GM23248 (cell line): Measurements from ENCODE around the gene EBF3. TPM values are rescaled to one million over a fixed set of nuclear protein-coding genes. Genes with fewer than 3 reads are reported as not detected.

Experiments used
- DNase-seq: peaks from one replicate; pipeline ENCODE4 v3.0.0-alpha.2; 2015
- H2AFZ ChIP-seq: fragments of 200-600 bp; sonication (generic); 2 replicates; pipeline ENCODE4 v1.6.1; 2016; ENCODE audit warnings: antibody characterized with exemption
- H3F3A ChIP-seq: fragments of 200-600 bp; sonication (generic); 2 replicates; pipeline ENCODE4 v1.6.1; 2016; ENCODE audit warnings: mild to moderate bottlenecking, antibody characterized with exemption, mixed run types; ENCODE audit not compliant: insufficient read depth
- H3K27ac ChIP-seq: fragments of 200-600 bp; sonication (generic); 2 replicates; pipeline ENCODE4 v1.5.1; 2016; ENCODE audit warnings: mild to moderate bottlenecking
- H3K27me3 ChIP-seq: fragments of 200-600 bp; sonication (generic); replicated peaks from 2 replicates; pipeline ENCODE4 v1.6.1; 2016; ENCODE audit warnings: mild to moderate bottlenecking; ENCODE audit not compliant: insufficient read depth
- H3K36me3 ChIP-seq: fragments of 200-600 bp; sonication (generic); 2 replicates; pipeline ENCODE4 v1.6.1; 2016; ENCODE audit warnings: low read depth, mild to moderate bottlenecking
- H3K4me1 ChIP-seq: fragments of 200-600 bp; sonication (generic); 2 replicates; pipeline ENCODE4 v1.6.1; 2016; ENCODE audit warnings: mild to moderate bottlenecking; ENCODE audit not compliant: insufficient read depth
- H3K4me2 ChIP-seq: fragments of 200-600 bp; sonication (generic); one replicate; pipeline ENCODE4 v1.6.1; 2016; ENCODE audit warnings: mild to moderate bottlenecking; ENCODE audit not compliant: unreplicated experiment
- H3K4me3 ChIP-seq: fragments of 200-600 bp; sonication (generic); 2 replicates; pipeline ENCODE4 v1.5.1; 2016; ENCODE audit warnings: mild to moderate bottlenecking
- H3K79me2 ChIP-seq: fragments of 200-600 bp; sonication (generic); 2 replicates; pipeline ENCODE4 v1.6.1; 2016; ENCODE audit warnings: mild to moderate bottlenecking; ENCODE audit not compliant: insufficient read depth
- H3K9ac ChIP-seq: fragments of 200-600 bp; sonication (generic); 2 replicates; pipeline ENCODE4 v1.6.1; 2016; ENCODE audit warnings: mild to moderate bottlenecking
- H3K9me2 ChIP-seq: fragments of 200-600 bp; sonication (generic); 2 replicates; pipeline ENCODE4 v1.6.1; 2016; ENCODE audit warnings: mixed run types, mild to moderate bottlenecking, moderate library complexity; ENCODE audit not compliant: insufficient read depth
- H3K9me3 ChIP-seq: fragments of 200-600 bp; sonication (generic); one replicate; pipeline ENCODE4 v1.6.1; 2017; ENCODE audit warnings: low read depth
- H4K20me1 ChIP-seq: fragments of 200-600 bp; sonication (generic); 2 replicates; pipeline ENCODE4 v1.6.0; 2016; ENCODE audit not compliant: insufficient read depth
- EZH2 ChIP-seq: fragments of 200-600 bp; sonication (generic); IDR thresholded peaks from 2 replicates; pipeline ENCODE4 v1.6.1; 2018; ENCODE audit warnings: antibody characterized with exemption, mild to moderate bottlenecking; ENCODE audit not compliant: insufficient read depth, poor library complexity, severe bottlenecking
- EZH2phosphoT487 ChIP-seq: fragments of 200-600 bp; sonication (generic); IDR thresholded peaks from 2 replicates; pipeline ENCODE4 v1.6.1; 2018; ENCODE audit warnings: antibody characterized with exemption, moderate library complexity, mild to moderate bottlenecking, low read depth; ENCODE audit not compliant: insufficient read depth
- WGBS, 2 experiments: methylation state at CpG; one replicate each; pipeline ENCODE4 v1.1.6; 2015 to 2017; ENCODE audit warnings: low lambda C conversion rate in 2 of 2, low coverage in 1 of 2; ENCODE audit errors: missing lambda C conversion rate in 2 of 2; 5-methylcytosine and 5-hydroxymethylcytosine counted together
- in situ Hi-C: fragments of 300-500 bp; cut with MboI; formaldehyde crosslinking; loops from 2 replicates; pipeline ENCODE4 v1.15.0; 2020
- polyA plus RNA-seq: library from polyadenylated mRNA; unstranded; fragments of >200 nt; fragmentation: Nextera tagmentation; extraction: Ambion mirVana; gene quantifications from 2 replicates; pipeline ENCODE4 v1.2.1, GENCODE V29; 2016
- total RNA-seq: library from RNA; depleted of rRNA; stranded (reverse); fragments of >200 nt; shearing (Covaris generic); gene quantifications from 2 replicates; pipeline ENCODE4 v1.2.3, GENCODE V29; 2014

EBF3 gene
- total and polyA plus RNA-seq, 2 experiments from 2014 or later = 0.15 to 0.43 TPM

DNA sequence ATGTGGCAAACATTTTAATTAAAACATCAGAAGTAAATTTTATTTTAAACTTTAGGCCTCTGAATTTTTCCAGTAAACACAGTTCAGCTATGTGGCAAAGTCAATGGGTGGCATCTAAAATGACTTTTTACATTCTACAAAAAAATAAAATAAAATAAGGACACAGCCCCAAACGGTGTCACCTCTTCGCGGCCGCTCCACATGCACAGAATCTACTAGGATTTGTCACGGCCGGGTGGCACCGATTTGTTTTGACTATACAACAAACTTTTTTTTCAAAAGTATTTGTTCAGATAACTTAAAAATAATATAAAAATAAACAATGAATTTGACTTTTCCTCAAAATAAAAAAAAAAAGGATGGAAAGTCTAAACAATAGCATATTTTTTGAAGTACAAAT, 127.8 kb downstream of the EBF3 start:
- Histone ChIP-seq H3K36me3 (no peaks in the 10 kb centered on the region), H4K20me1 (no peaks in the 10 kb centered on the region), H3K9me3 (no peaks in the 10 kb centered on the region), H3K4me1 (no peaks in the 10 kb centered on the region), H3K27me3 (no peaks in the 10 kb centered on the region), H3K4me3 (no peak overlapping the region), H3K79me2 (no peaks in the 10 kb centered on the region), H3K27ac (no peak overlapping the region), H3K9ac (no peak overlapping the region), H3K4me2 (no peak overlapping the region), H3K9me2 (no peaks in the 10 kb centered on the region), H2AFZ (no peak overlapping the region), H3F3A (no peaks in the 10 kb centered on the region)
- in situ Hi-C loops = no loop called here
- WGBS, 2 experiments = 70 to 76% methylated on average over 7 of the region's 7 CpGs
- no peak for TF ChIP-seq EZH2
- no peak for TF ChIP-seq EZH2phosphoT487
- no peak for DNase-seq

DNA sequence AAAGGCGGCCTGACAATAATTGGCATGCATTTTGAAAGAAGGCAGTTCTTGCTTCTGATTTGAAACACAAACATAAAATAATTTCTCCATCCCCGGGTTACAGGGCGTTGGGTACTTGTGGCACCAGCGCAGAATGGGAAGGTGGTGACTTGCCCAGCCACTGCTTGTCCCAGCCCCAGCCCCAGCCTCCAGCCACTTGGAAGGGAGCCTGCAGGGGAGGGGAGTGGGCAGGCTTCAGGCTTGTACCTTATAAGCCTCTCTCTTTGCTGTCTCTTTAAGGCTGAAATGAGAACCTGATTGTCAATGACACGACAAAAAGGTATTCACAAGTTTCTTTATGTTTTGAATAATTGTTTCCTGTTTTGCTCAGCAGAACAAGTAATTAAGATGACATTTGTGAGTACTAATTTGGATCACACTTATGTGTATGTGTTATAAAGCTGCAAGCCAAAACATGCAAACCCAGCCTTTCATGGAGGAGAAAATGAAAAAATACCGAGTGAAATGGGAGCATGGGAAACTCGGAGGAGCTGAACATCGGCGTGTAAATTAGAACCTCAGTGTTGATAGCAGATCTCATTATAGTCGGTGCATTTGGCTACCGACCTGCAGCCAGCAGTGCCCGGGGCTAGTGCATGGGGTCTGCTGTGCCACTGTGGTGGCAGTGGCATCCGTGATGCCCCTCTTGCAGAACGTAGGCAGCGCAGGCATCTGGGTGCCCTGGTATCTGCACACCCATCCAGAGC, 129.9 kb downstream of the EBF3 start:
- Histone ChIP-seq H3K9me2 (no peaks in the 10 kb centered on the region), H3K27me3 (no peaks in the 10 kb centered on the region), H3K27ac (no peak overlapping the region), H3K79me2 (no peaks in the 10 kb centered on the region), H3K9me3 (no peaks in the 10 kb centered on the region), H3K4me3 (no peak overlapping the region), H3K4me2 (no peak overlapping the region), H3F3A (no peaks in the 10 kb centered on the region), H2AFZ (no peak overlapping the region), H3K4me1 (no peaks in the 10 kb centered on the region), H3K36me3 (no peaks in the 10 kb centered on the region), H3K9ac (no peak overlapping the region), H4K20me1 (no peaks in the 10 kb centered on the region)
- 15 to 20% methylated on average over 15 of the region's 15 CpGs for WGBS, 2 experiments
- no peak for DNase-seq
- in situ Hi-C loops = no loop called here
- TF ChIP-seq EZH2phosphoT487 = no peak
- no peak for TF ChIP-seq EZH2

DNA sequence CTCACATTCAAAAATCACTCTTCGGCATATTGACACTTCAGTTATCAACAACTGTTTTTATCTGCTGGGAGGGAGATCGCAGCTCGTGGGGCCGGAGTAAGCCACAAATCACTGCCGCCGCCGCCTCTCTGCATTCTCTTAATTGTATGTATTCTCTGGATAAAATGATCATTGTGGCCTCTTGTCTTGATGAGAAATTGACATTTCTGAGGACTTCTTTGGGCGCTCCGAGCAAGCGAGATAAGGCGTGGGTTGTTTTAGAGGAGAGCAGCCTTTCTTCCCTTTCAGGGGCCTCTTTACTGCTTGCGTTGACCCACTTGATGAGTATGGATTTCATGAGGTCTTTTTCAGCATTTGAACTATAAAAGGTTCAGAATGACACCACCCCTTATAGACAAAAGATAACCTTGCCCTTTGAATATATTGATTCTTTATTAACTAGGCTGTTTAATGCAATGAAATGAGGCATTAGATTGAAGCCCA, 130.6 kb downstream of the EBF3 start:
- Histone ChIP-seq H3K9me2 (no peaks in the 10 kb centered on the region), H3K4me2 (no peak overlapping the region), H3K27ac (no peak overlapping the region), H3K9me3 (no peaks in the 10 kb centered on the region), H3K4me3 (no peak overlapping the region), H3K4me1 (no peaks in the 10 kb centered on the region), H3K36me3 (no peaks in the 10 kb centered on the region), H3F3A (no peaks in the 10 kb centered on the region), H3K79me2 (no peaks in the 10 kb centered on the region), H3K27me3 (no peaks in the 10 kb centered on the region), H4K20me1 (no peaks in the 10 kb centered on the region), H3K9ac (no peak overlapping the region), H2AFZ (no peak overlapping the region)
- no peak for DNase-seq
- TF ChIP-seq EZH2 = no peak
- TF ChIP-seq EZH2phosphoT487 = no peak
- in situ Hi-C loops = no loop called here
- WGBS, 2 experiments = 79 to 84% methylated on average over 12 of the region's 12 CpGs

DNA sequence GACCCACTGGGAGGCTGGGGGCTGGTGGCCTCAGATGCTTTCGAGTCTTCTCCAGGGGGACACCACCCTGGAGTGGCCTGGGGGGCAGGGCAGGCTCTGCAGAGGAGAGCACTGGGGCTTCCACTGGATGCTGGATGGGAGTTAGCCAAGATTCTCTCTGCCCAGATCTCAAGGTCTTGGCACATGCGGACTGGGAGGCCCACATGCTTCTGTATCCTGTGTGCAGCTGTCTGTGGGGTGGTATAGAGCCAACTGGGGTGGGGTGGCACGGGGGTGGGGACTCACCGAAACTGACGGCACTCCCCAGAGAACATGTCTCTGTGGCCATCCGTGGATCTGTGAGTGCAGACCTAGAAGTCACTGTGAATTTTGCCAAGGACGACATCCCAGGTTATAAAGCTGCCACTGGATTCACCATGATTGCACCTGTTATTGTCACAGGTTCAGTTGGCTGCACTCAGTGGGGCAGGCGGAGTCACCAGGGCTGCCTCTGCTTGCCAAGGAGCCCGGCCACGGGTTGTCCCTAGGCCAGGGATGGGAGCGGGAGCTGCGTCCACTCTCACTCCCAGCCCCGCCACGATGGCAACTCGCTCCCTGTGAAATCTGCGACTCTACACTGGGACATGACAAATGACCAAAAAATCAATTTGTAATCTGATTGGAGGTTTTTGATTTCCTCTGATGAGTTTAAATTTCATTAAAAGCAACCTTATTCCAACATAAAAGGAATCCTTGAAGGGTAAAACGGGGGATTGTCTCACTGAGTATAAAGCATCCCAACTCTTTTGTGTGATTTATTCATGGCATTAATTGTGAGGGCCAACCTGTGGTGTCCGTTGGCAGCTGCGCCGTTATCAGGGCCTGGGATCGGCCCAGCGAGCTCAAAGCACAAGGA, 131.3 kb downstream of the EBF3 start:
- no peak for DNase-seq
- TF ChIP-seq EZH2 (no peak), EZH2phosphoT487 (no peak)
- no peaks in the 10 kb centered on the region for H3K36me3 ChIP-seq
- no peaks in the 10 kb centered on the region for H3K27me3 ChIP-seq
- H3K27ac ChIP-seq = no peak overlapping the region
- no peaks in the 10 kb centered on the region for H4K20me1 ChIP-seq
- H3K9ac ChIP-seq = no peak overlapping the region
- H3K9me2 ChIP-seq = no peaks in the 10 kb centered on the region
- WGBS, 2 experiments = 54 to 62% methylated on average over 22 of the region's 22 CpGs
- in situ Hi-C loops = no loop called here
- H3K4me3 ChIP-seq = no peak overlapping the region
- no peaks in the 10 kb centered on the region for H3K4me1 ChIP-seq
- no peak overlapping the region for H3K4me2 ChIP-seq
- no peaks in the 10 kb centered on the region for H3K79me2 ChIP-seq
- H3K9me3 ChIP-seq = no peaks in the 10 kb centered on the region
- H3F3A ChIP-seq = no peaks in the 10 kb centered on the region
- no peak overlapping the region for H2AFZ ChIP-seq
